OCI-LY7 (cell line): ENCODE measurements around the gene FGF5. TPM values are rescaled to one million over a fixed set of nuclear protein-coding genes. Genes with fewer than 3 reads are reported as not detected.

ENCODE experiments used
- BruUV-seq: library from RNA; stranded (reverse); fragments of 400-500 nt; replicated peaks from 2 replicates; lab custom pipeline; 2021; lab: Mats Ljungman, UMichigan
- CTCF ChIA-PET: fragments of 300-600 bp; sonication (Branson Sonifier 250); formaldehyde crosslinking; loops from one replicate; lab custom pipeline; 2022; ENCODE audit warnings: antibody characterized with exemption; ENCODE audit not compliant: unreplicated experiment; lab: Charles Lee
- POLR2A ChIA-PET: fragments of 300-600 bp; sonication (Branson Sonifier 250); formaldehyde crosslinking; loops from one replicate; lab custom pipeline; 2022; ENCODE audit warnings: antibody characterized with exemption; lab: Charles Lee
- DNase-seq: peaks from one replicate; pipeline ENCODE4 v3.0.0-alpha.2; 2015; ENCODE audit warnings: low spot score
- H2AFZ ChIP-seq: fragments of 200-600 bp; sonication (generic), shearing (Covaris generic); 2 replicates; pipeline ENCODE4 v1.6.1; 2014; ENCODE audit warnings: mild to moderate bottlenecking, antibody characterized with exemption, low read length, moderate library complexity
- H3K27ac ChIP-seq: fragments of 200-600 bp; sonication (generic); 2 replicates; pipeline ENCODE4 v1.5.1; 2014; ENCODE audit warnings: mixed run types, low read depth, mild to moderate bottlenecking, moderate library complexity, low read length, inconsistent platforms; ENCODE audit not compliant: poor library complexity, severe bottlenecking
- H3K36me3 ChIP-seq: fragments of 200-600 bp; sonication (generic); 2 replicates; pipeline ENCODE4 v1.6.1; 2014; ENCODE audit warnings: mild to moderate bottlenecking, antibody characterized with exemption, low read length, moderate library complexity, mixed read lengths; ENCODE audit not compliant: insufficient read depth
- H3K4me1 ChIP-seq: fragments of 200-600 bp; sonication (generic); 2 replicates; pipeline ENCODE4 v1.5.1; 2014; ENCODE audit warnings: mild to moderate bottlenecking, low read length; ENCODE audit not compliant: insufficient read depth, poor library complexity, severe bottlenecking
- H3K4me2 ChIP-seq: fragments of 200-600 bp; sonication (generic); 2 replicates; pipeline ENCODE4 v1.6.1; 2014; ENCODE audit warnings: mild to moderate bottlenecking, low read length
- H3K4me3 ChIP-seq: fragments of 200-600 bp; sonication (generic); 2 replicates; pipeline ENCODE4 v1.5.1; 2014; ENCODE audit warnings: mild to moderate bottlenecking, low read depth, low read length; ENCODE audit not compliant: poor library complexity, severe bottlenecking
- H3K79me2 ChIP-seq: fragments of 200-600 bp; sonication (generic); 2 replicates; pipeline ENCODE4 v1.6.1; 2016; ENCODE audit warnings: low read depth, mild to moderate bottlenecking, low read length, moderate library complexity, mixed read lengths; ENCODE audit not compliant: insufficient read depth
- H3K9me2 ChIP-seq: fragments of 200-600 bp; sonication (generic); 2 replicates; pipeline ENCODE4 v1.6.1; 2016; ENCODE audit warnings: mild to moderate bottlenecking, low read length, mixed read lengths; ENCODE audit not compliant: insufficient read depth
- H3K9me3 ChIP-seq: fragments of 200-600 bp; sonication (generic); 2 replicates; pipeline ENCODE4 v1.6.1; 2014; ENCODE audit warnings: mild to moderate bottlenecking, mixed run types, low read length, mixed read lengths
- H4K20me1 ChIP-seq: fragments of 200-600 bp; sonication (generic); 2 replicates; pipeline ENCODE4 v1.6.1; 2014; ENCODE audit warnings: mild to moderate bottlenecking, antibody characterized with exemption, low read length, moderate library complexity, mixed read lengths; ENCODE audit not compliant: insufficient read depth
- CTCF ChIP-seq: fragments of 200-600 bp; sonication (generic); conservative IDR thresholded peaks from 2 replicates; pipeline ENCODE4 v1.5.1; 2014; ENCODE audit warnings: mild to moderate bottlenecking, antibody characterized with exemption, low read length, moderate library complexity, mixed read lengths
- EZH2phosphoT487 ChIP-seq: fragments of 200-600 bp; sonication (generic); IDR thresholded peaks from 2 replicates; pipeline ENCODE4 v1.6.1; 2018; ENCODE audit warnings: low read depth, borderline replicate concordance, mild to moderate bottlenecking, mixed run types, antibody characterized with exemption, low read length, moderate library complexity, mixed read lengths
- intact Hi-C: fragments of 100-400 bp; cut with micrococcal nuclease; formaldehyde crosslinking; loops from one replicate; pipeline ENCODE4 v1.10.0; 2022; ENCODE audit not compliant: unreplicated experiment
- total RNA-seq, 2 experiments: library from RNA; depleted of rRNA in 1 of 2; stranded (reverse); fragments of >200 nt in 1 of 2; shearing (Covaris generic) in 1 of 2; gene quantifications; 2 replicates each; pipeline ENCODE4 v1.2.3, GENCODE V29; 2014 to 2022

Gene FGF5
- total RNA-seq, 2 experiments from 2014 or later = 0.06 TPM; not detected in 1

- no peaks in the 10 kb centered on the region for H3K36me3 ChIP-seq
- CTCF ChIA-PET = no interaction called here
- H3K4me1 ChIP-seq = no peaks in the 10 kb centered on the region
- BruUV-seq = no TSS peak
- TF ChIP-seq EZH2phosphoT487 = no peak
- TF ChIP-seq CTCF = no peak
- H3K4me2 ChIP-seq = no peak overlapping the region
- no peaks in the 10 kb centered on the region for H3K79me2 ChIP-seq
- H2AFZ ChIP-seq = no peak overlapping the region
- intact Hi-C loops = no loop called here
- POLR2A ChIA-PET = interaction anchor here (1.0 kb wide), 1 partner anchor 18 kb away, joined by 5 read pairs; no protein-coding TSS in a partner anchor
- no peak overlapping the region for H3K27ac ChIP-seq
- no peaks in the 10 kb centered on the region for H3K9me2 ChIP-seq
- no peak overlapping the region for H3K4me3 ChIP-seq
- no peak for DNase-seq
- no peaks in the 10 kb centered on the region for H4K20me1 ChIP-seq
- H3K9me3 ChIP-seq = no peaks in the 10 kb centered on the region
Observed at GRCh38 chr4:80306260-80306659, 39.8 kb downstream of the FGF5 start.

GRCh38 chr4:80307183-80307735 is 40.8 kb downstream of the FGF5 start:
- no peaks in the 10 kb centered on the region for H3K9me3 ChIP-seq
- TF ChIP-seq CTCF (no peak), EZH2phosphoT487 (no peak)
- no peaks in the 10 kb centered on the region for H3K79me2 ChIP-seq
- no peak overlapping the region for H3K4me2 ChIP-seq
- H2AFZ ChIP-seq = no peak overlapping the region
- no peaks in the 10 kb centered on the region for H3K4me1 ChIP-seq
- no peaks in the 10 kb centered on the region for H4K20me1 ChIP-seq
- no peak overlapping the region for H3K4me3 ChIP-seq
- H3K9me2 ChIP-seq = no peaks in the 10 kb centered on the region
- H3K27ac ChIP-seq = no peak overlapping the region
- CTCF ChIA-PET = no interaction called here
- DNase-seq = no peak
- BruUV-seq = no TSS peak
- POLR2A ChIA-PET = interaction anchor here (0.7 kb wide), 1 partner anchor 795 kb away, joined by 3 read pairs; no protein-coding TSS in a partner anchor
- no peaks in the 10 kb centered on the region for H3K36me3 ChIP-seq
- intact Hi-C loops = no loop called here

DNA sequence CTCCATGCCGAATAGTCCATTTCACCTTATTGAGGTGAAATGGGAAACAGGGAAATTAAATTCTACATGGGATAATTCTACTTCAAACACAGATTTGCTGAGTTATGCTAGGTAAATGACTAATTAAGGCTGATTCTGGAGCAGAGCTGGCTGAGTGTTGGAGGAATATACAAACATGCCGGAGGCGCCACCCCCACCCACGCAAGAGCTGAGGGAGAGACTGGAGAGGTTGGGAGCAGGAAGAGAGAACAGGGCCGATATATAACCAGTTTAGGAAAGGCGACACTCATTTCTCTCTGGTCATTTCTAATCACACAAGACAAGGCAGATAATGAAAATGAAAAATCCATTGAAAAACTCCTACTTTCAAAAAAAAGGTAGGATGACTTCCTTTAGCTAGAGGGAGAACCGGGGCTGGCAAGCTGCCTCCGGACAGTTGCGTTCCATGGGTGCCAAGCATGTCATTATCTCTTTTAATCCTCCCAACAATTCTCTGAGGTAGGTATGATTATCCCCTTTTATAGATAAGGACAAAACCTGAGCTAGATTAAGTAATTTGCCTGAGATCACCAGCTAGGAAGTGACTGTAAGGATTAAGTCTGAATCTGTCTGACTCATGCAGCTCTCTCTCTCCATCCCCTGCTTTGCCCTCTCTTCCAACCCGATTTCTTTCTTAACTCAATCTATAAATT is 41.5 kb downstream of the FGF5 start:
- H3K4me3 ChIP-seq = no peak overlapping the region
- H3K4me1 ChIP-seq = no peaks in the 10 kb centered on the region
- DNase-seq = no peak
- BruUV-seq = no TSS peak
- intact Hi-C loops = no loop called here
- no peaks in the 10 kb centered on the region for H3K9me2 ChIP-seq
- H3K79me2 ChIP-seq = no peaks in the 10 kb centered on the region
- H3K36me3 ChIP-seq = no peaks in the 10 kb centered on the region
- H3K4me2 ChIP-seq = no peak overlapping the region
- no peak for TF ChIP-seq CTCF
- POLR2A ChIA-PET = no interaction called here
- CTCF ChIA-PET = no interaction called here
- H4K20me1 ChIP-seq = no peaks in the 10 kb centered on the region
- H3K27ac ChIP-seq = no peak overlapping the region
- no peak overlapping the region for H2AFZ ChIP-seq
- no peaks in the 10 kb centered on the region for H3K9me3 ChIP-seq
